SW480 (cell line): ENCODE measurements around the gene RHBDF2.
A peak's percentile ranks its signal among the peaks of the same experiment; 100 is the strongest.
"Not testable (repeated sequence)": the region's sequence is repeated elsewhere in the genome, so short reads cannot be mapped to it uniquely, and the experiment has no call there.

Experiments
- DNase-seq: peaks from one replicate; pipeline ENCODE4 v3.0.0-alpha.2; 2016; ENCODE audit warnings: low spot score

Gene RHBDF2

GRCh38 chr17:76538281-76538931 is 37.2 kb upstream of the RHBDF2 start:
- DNase-seq = no peak

GRCh38 chr17:76537578-76538280 is 36.5 kb upstream of the RHBDF2 start, which contains the start of gene CYGB:
Gene CYGB, minus strand, starts transcription at chr17:76537709. Its CDS starts 167 bp downstream, at chr17:76537542.
- no peak for DNase-seq

- no peak for DNase-seq
Observed at GRCh38 chr17:76537288-76537577, 36.0 kb upstream of the RHBDF2 start.

GRCh38 chr17:76536511-76537287 is 35.5 kb upstream of the RHBDF2 start:
- no peak for DNase-seq

- DNase-seq = no peak
Observed at GRCh38 chr17:76535788-76536510, 34.7 kb upstream of the RHBDF2 start.

- DNase-seq = no peak
Observed at GRCh38 chr17:76534831-76535732, 33.9 kb upstream of the RHBDF2 start.

GRCh38 chr17:76533640-76534359 is 32.6 kb upstream of the RHBDF2 start:
- not testable (repeated sequence) for DNase-seq

- no peak for DNase-seq
Observed at GRCh38 chr17:76532072-76532651, 30.9 kb upstream of the RHBDF2 start.

- DNase-seq = no peak
Observed at GRCh38 chr17:76531486-76532038, 30.3 kb upstream of the RHBDF2 start.

- no peak for DNase-seq
Observed at GRCh38 chr17:76530811-76531485, 29.7 kb upstream of the RHBDF2 start.

- DNase-seq = no peak
Observed at GRCh38 chr17:76530095-76530723, 29.0 kb upstream of the RHBDF2 start.

- DNase-seq = no peak
Observed at GRCh38 chr17:76529224-76530094, 28.2 kb upstream of the RHBDF2 start.

GRCh38 chr17:76528528-76529223 is 27.5 kb upstream of the RHBDF2 start:
- no peak for DNase-seq

GRCh38 chr17:76528156-76528527 is 26.9 kb upstream of the RHBDF2 start:
- peak; percentile 49 for DNase-seq

- peak; percentile 83 for DNase-seq
Observed at GRCh38 chr17:76527430-76528111, 26.3 kb upstream of the RHBDF2 start.

GRCh38 chr17:76527016-76527415 is 25.8 kb upstream of the RHBDF2 start:
- not testable (repeated sequence) for DNase-seq

GRCh38 chr17:76525513-76525833 is 24.2 kb upstream of the RHBDF2 start:
- not testable (repeated sequence) for DNase-seq
